Left renal pelvis (tissue), 4 donors: Measurements from ENCODE around the gene DGKK. TPM values are rescaled to one million over a fixed set of nuclear protein-coding genes. Genes with fewer than 3 reads are reported as not detected.
"Not testable (repeated sequence)": the region's sequence is repeated elsewhere in the genome, so short reads cannot be mapped to it uniquely, and the experiment has no call there.

ENCODE experiments used
- DNase-seq, 4 donors: peaks; one replicate each; pipeline ENCODE4 v3.0.0-alpha.2; 2013; ENCODE audit warnings: low read depth in 4 of 4, low spot score in 3 of 4
- polyA plus RNA-seq, 4 donors: library from polyadenylated mRNA; unstranded; fragments of 120-200 nt; gene quantifications; one replicate each; pipeline ENCODE4 v1.2.1, GENCODE V29; 2013; ENCODE audit not compliant: insufficient read length in 4 of 4

Gene DGKK
- polyA plus RNA-seq, 4 donors: 5.0 to 12.3 (median 10.1) TPM

GRCh38 chrX:50430917-50431575, 39.6 kb downstream of the DGKK start:
- no peak for DNase-seq

DNA sequence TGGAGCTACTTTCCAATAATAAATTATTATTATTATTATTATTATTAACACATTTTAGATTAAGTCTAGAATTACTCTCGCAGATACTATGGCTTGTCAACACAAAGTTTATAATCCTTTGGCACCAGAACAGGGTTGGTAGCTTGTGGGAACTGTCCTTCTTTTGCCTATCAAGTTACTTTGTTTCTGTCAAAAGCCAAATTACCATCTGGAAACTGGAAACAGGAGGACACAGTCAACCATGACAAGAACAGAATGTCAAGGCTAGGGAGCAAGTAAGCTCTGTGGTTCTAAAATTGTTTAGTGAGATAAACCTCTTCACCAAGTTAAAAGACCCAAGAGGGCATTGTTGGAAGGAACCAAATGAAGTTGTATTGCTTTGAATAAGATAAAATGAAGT, 42.5 kb downstream of the DGKK start:
- no peak for DNase-seq

DNA sequence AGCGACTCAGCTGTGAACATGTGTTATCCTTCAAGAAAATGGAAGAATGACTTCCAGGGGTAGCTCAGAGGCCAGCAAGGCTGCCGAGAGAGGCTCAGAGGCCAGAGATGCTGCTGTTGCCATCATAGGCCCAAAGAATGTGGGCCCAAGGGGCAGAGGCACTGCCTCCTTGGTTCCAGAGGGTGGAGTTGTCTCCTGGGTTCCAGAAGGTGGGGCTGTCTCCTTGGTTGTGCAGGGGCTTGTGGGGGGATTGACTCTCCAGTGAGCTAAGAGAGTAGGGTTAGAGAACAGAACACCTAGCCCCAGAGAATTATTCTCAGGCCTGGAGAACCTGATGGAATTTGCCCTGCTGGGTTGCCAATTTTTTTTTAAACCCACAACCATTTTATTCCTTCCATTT, 62.6 kb downstream of the DGKK start:
- no peak for DNase-seq

DNA sequence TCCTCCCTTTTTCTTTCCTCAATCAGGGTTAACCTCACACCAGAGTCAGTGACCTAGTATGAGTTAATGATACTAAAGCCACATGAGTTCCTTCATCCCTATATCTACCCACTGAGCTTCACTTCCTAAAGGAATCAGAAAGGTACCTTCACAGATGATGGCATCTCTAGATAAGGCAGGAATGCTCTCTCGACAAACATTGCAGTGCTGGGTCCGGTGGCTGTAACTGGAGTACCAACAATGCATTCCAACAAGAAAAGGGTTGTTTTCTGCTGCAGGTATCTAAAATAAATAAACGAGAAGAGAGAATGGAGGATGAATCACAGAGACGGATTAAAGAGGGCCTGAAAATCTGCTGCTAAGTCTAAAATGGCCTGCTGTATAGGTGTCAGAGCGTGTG, 66.7 kb downstream of the DGKK start:
- no peak for DNase-seq

GRCh38 chrX:50402886-50403285, 67.7 kb downstream of the DGKK start:
- no peak for DNase-seq

DNA sequence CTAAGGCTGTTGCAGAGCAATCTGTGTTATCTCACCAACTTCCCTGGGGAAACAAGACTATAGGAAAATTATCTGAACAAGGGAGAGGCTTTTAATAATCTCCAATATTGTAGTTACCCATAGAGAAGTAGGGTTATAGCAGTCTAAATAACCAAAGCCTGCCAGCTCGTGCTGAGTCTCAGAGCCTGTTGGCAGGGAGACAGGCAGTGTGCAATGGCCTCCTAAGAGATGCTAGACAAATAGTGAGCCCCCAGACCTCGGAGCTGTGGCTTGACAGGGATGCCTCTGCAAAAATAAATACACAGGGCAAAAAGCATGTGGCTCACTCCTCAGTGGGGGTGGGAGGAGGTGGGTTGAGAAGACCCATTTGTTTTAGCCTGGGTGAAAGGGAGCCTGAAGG, 76.7 kb downstream of the DGKK start:
- DNase-seq: no peak

DNA sequence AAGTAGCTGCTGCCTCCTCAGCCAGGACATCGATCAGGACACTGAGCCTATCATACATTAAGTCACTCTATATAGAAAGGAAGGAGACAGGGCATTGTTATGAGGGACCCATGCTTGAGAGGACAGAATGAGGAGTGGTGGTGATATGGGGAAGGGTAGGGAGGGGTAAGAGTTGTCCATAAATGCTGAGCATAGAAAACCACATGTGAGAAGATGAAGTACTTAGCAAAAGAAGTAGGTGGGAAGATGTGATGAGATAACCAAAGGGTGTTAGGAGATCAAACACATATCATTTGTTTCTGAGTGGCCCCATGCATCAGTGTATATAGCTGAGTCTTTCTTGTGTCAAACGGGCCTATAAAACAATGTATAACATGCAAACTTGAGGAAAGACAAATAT, 84.1 kb downstream of the DGKK start:
- no peak for DNase-seq

DNA sequence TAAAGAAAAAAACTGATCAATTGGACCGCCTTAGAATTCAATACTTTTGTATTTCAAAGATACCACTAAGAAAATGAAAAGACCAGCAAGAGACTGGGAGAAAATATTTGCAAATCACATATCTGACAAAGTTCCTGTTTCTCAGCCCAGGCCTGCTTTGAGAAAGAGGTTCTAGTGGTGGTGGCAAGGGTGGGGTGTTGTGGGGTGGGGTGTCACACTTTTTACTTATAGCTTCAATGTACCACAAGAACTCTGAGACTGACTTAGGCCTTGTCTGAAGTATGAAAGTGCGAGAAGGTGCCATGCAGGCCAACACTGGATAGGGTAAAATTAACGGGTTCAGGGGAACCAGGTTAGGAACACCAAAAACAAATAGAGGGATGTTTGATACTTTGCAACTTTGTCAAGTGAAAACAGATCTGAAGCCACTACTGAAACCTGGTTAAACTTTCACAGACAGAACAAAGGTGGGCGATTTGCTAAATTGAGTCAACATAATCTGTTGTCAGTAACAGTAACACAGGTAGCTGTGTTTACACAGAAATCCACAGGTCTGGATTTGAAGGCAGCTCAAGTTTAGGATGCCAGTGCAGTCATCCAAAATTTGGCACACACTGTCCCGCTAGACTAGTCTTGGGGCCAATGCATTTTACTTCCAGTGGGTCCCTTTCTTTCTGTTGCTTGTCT, 88.8 kb downstream of the DGKK start:
- DNase-seq: no peak

DNA sequence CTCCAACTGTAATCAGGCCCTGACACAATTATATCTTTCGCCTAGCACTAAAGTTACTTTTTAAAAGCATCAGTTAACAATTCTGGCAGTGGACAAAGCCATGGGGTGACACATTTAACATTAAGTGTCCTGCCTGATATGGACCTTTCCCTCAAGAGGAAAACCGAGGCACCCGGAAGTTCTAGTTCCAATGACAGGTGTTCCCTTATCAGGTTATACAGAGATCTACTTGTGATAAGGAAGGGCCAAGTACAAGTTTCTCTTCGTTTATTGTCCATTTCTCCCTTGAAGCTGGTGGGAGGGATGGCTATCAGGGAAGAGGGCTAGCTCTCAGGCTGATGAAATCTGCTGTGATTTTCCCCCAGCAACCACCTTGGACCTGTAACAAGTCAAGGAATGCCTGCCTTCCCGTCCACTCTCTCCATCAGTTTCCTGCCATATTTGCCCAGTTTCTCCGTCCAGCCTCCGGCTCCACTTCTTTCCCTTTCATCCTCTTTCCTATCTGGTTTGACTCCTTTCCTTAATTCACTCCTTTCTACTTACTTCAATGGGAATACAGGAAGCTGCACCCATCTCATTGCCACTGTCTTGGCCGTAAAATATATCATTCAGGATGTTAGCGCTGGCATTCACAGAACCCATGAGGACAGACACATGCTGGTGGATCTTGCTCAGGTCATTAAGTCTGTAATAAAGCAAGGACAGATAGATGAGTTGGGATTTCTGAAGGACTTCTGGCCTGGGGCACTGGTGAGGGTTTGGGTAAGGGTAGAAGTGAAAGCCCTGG, 95.0 kb downstream of the DGKK start:
- DNase-seq: no peak

DNA sequence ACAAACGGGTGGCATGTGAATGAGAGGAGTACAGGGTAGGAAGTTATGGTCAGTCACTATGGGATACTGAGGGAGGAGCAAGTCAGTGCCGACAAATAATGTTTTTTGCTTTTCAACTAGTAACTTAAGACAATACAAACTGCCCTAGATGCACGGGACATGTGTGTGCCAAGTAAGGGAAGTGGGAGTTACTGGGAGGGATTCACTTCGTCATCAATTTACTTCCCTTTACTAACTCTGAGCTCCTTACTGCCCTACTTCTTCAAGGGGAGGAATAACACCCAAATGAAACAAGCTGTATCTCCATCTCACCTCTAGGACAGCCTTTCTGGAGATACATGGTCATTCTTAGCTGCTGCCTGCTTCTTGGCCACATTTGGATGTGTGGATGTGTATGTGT, 97.7 kb downstream of the DGKK start:
- no peak for DNase-seq

- no peak for DNase-seq
These were observed 126.7 kb downstream of the DGKK start for GRCh38 chrX:50343917-50344316.

- no peak for DNase-seq
These were observed 137.3 kb downstream of the DGKK start for GRCh38 chrX:50333308-50333707.

GRCh38 chrX:50332668-50333067, 138.0 kb downstream of the DGKK start:
- not testable (repeated sequence) for DNase-seq

- no peak for DNase-seq
These were observed 143.4 kb downstream of the DGKK start for GRCh38 chrX:50327235-50327634.
